ENCODE data around the gene TMEM258.

TMEM258 gene

DNA sequence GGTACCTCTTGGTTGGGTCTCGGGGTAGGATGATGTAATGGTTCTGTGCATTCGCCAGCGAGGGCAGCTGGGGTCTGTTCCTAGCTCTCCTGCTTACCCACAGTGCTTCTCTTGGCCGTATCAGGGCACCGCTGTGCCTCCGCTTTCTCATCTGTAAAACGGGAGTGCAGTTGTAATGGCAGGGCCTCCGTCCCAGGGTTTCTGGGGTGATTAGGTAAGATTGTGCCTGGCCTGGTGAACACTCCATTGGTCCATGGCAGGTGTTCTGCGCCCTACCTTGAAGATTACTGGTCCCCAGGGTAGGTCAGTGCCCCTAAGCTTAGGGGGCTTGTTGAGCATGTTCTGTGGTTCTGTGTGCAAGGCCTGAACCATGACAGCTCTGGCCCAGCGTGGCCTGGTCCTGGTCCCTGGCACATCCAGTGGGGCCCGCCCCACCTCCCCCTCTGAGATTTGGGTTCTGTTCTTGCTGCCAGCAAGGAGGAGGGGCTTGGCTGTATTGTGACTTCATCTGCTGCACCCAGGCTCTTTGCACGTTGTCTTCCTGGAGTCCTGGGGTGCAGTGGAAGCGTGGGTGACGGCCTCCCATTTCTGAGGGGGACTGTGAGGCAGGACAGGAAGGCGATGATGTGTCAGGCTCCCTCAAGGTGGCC lies 35.1 kb downstream of the TMEM258 start:
- Histone ChIP-seq H3K9me3 (ENCODE audit: low read length) (no peaks in the 10 kb centered on the region), H3K79me2 (ENCODE audit: insufficient read depth, low read length) (no peaks in the 10 kb centered on the region), H3K27ac (ENCODE audit: low read depth, low read length, poor library complexity, severe bottlenecking) (no peak overlapping the region), H3K4me1 (ENCODE audit: insufficient read depth, low read length, severe bottlenecking) (no peaks in the 10 kb centered on the region), H3K4me3 (ENCODE audit: low read depth, low read length, poor library complexity, severe bottlenecking) (no peak overlapping the region), H3K9me2 (ENCODE audit: low read depth, low read length) (no peaks in the 10 kb centered on the region), H3K27me3 (ENCODE audit: insufficient read depth, low read length) (peaks cover 7% of the 10 kb centered on the region; the same call in 1 of the 2 replicates), H3F3A (ENCODE audit: insufficient read depth, low read length) (no peaks in the 10 kb centered on the region), H3K4me2 (ENCODE audit: low read length) (no peak overlapping the region), H3K36me3 (ENCODE audit: insufficient read depth, low read length) (no peaks in the 10 kb centered on the region), H2AFZ (ENCODE audit: low read length) (no peak overlapping the region), H4K20me1 (ENCODE audit: insufficient read depth, low read length) (no peaks in the 10 kb centered on the region), H3K9ac (ENCODE audit: low read length) (no peak overlapping the region)
- TF ChIP-seq EZH2 (IDR thresholded peaks at IDR 0.05; ENCODE audit: borderline replicate concordance, low read length): no peak
- TF ChIP-seq, protein P1, sequence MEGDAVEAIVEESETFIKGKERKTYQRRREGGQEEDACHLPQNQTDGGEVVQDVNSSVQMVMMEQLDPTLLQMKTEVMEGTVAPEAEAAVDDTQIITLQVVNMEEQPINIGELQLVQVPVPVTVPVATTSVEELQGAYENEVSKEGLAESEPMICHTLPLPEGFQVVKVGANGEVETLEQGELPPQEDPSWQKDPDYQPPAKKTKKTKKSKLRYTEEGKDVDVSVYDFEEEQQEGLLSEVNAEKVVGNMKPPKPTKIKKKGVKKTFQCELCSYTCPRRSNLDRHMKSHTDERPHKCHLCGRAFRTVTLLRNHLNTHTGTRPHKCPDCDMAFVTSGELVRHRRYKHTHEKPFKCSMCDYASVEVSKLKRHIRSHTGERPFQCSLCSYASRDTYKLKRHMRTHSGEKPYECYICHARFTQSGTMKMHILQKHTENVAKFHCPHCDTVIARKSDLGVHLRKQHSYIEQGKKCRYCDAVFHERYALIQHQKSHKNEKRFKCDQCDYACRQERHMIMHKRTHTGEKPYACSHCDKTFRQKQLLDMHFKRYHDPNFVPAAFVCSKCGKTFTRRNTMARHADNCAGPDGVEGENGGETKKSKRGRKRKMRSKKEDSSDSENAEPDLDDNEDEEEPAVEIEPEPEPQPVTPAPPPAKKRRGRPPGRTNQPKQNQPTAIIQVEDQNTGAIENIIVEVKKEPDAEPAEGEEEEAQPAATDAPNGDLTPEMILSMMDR (IDR thresholded peaks at IDR 0.05; ENCODE audit: low read length): no peak

DNA sequence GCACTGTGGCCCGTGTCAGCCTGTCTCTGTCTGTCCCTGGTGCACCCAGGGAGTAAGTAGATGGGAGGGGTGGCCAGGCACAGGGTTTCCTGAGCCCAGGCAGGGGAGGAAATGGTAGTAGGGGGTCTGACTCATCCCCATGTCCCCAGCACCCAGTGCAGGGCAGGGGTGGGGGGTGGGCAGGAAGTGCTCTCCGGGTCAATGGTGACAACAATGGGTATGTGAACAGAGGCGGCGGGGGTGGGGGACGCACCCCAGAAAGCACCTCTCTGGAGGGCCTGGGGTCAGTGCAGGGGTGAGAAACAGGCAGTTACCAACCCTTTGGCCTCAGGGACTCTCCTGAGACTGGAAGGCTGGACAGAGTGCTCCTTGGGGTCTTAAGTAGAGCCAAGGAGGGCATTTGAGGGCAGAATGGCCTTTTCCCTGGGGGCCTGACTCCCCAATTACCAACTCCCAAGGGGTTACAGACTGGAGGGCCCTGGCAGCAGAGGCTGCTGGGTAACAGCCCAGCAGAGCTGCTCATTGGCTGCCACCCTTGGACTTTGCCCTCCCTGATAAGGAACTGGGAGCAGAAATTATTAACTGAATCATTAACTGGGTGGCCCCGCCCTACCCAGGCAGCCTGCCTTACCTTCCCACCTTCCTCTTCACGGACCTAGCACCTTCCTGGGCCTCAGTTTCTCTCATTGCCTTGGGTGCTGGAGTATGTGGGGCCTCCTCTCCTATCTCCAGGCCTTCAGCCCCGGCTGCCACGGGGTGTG lies 35.8 kb downstream of the TMEM258 start:
- Histone ChIP-seq H3K4me2 (ENCODE audit: low read length) (no peak overlapping the region), H3K27me3 (ENCODE audit: insufficient read depth, low read length) (peaks cover 7% of the 10 kb centered on the region; the same call in 1 of the 2 replicates), H3F3A (ENCODE audit: insufficient read depth, low read length) (no peaks in the 10 kb centered on the region), H3K4me3 (ENCODE audit: low read depth, low read length, poor library complexity, severe bottlenecking) (no peak overlapping the region), H3K9ac (ENCODE audit: low read length) (no peak overlapping the region), H4K20me1 (ENCODE audit: insufficient read depth, low read length) (no peaks in the 10 kb centered on the region), H3K9me2 (ENCODE audit: low read depth, low read length) (no peaks in the 10 kb centered on the region), H2AFZ (ENCODE audit: low read length) (no peak overlapping the region), H3K79me2 (ENCODE audit: insufficient read depth, low read length) (no peaks in the 10 kb centered on the region), H3K9me3 (ENCODE audit: low read length) (no peaks in the 10 kb centered on the region), H3K4me1 (ENCODE audit: insufficient read depth, low read length, severe bottlenecking) (no peaks in the 10 kb centered on the region), H3K36me3 (ENCODE audit: insufficient read depth, low read length) (no peaks in the 10 kb centered on the region), H3K27ac (ENCODE audit: low read depth, low read length, poor library complexity, severe bottlenecking) (no peak overlapping the region)
- TF ChIP-seq EZH2 (IDR thresholded peaks at IDR 0.05; ENCODE audit: borderline replicate concordance, low read length): no peak
- TF ChIP-seq, protein P1 (IDR thresholded peaks at IDR 0.05; ENCODE audit: low read length): no peak

DNA sequence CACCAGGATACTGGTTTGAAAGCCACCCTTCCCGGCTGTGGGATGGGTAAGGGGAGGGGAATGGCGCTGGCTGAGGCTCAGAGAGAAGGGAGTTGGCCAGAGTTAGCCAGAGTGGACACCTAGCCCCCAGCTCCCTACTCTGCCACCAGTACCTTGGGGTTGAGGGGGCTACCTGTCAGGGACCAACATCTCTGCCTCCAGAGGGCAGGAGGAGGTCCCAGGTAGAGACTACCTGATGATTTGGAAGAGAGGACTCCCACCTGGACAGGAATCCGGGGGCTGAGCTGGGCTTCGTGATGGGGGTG lies 36.3 kb downstream of the TMEM258 start:
- Histone ChIP-seq H3K79me2 (ENCODE audit: insufficient read depth, low read length) (no peaks in the 10 kb centered on the region), H3K4me2 (ENCODE audit: low read length) (no peak overlapping the region), H3F3A (ENCODE audit: insufficient read depth, low read length) (no peaks in the 10 kb centered on the region), H3K27me3 (ENCODE audit: insufficient read depth, low read length) (peaks cover 8% of the 10 kb centered on the region), H3K4me3 (ENCODE audit: low read depth, low read length, poor library complexity, severe bottlenecking) (no peak overlapping the region), H3K27ac (ENCODE audit: low read depth, low read length, poor library complexity, severe bottlenecking) (no peak overlapping the region), H3K9ac (ENCODE audit: low read length) (no peak overlapping the region), H3K4me1 (ENCODE audit: insufficient read depth, low read length, severe bottlenecking) (no peaks in the 10 kb centered on the region), H3K9me3 (ENCODE audit: low read length) (no peaks in the 10 kb centered on the region), H4K20me1 (ENCODE audit: insufficient read depth, low read length) (no peaks in the 10 kb centered on the region), H3K36me3 (ENCODE audit: insufficient read depth, low read length) (no peaks in the 10 kb centered on the region), H3K9me2 (ENCODE audit: low read depth, low read length) (no peaks in the 10 kb centered on the region), H2AFZ (ENCODE audit: low read length) (no peak overlapping the region)
- TF ChIP-seq EZH2 (IDR thresholded peaks at IDR 0.05; ENCODE audit: borderline replicate concordance, low read length): no peak
- TF ChIP-seq, protein P1 (IDR thresholded peaks at IDR 0.05; ENCODE audit: low read length): no peak

Data from OCI-LY1 (cell line).